HCEC 1CT (cell line): ENCODE results near the gene SLC6A11.
A peak's percentile ranks its signal among the peaks of the same experiment; 100 is the strongest.

Experiments
- DNase-seq: peaks from one replicate; pipeline ENCODE4 v3.0.0-alpha.2; 2017

SLC6A11 gene

GRCh38 chr3:10816019-10816862, at the start of gene SLC6A11:
Gene SLC6A11 (plus strand): TSS chr3:10816228. CDS start chr3:10816266, 38 bp downstream.
- DNase-seq, result no peak

- no peak for DNase-seq
Observed at GRCh38 chr3:10768708-10769394, 47.2 kb upstream of the SLC6A11 start.

GRCh38 chr3:10770547-10770946, 45.5 kb upstream of the SLC6A11 start:
- no peak for DNase-seq

- no peak for DNase-seq
Observed at GRCh38 chr3:10770981-10771380, 45.0 kb upstream of the SLC6A11 start.

GRCh38 chr3:10771486-10772270, 44.4 kb upstream of the SLC6A11 start:
- DNase-seq, result no peak

- no peak for DNase-seq
Observed at GRCh38 chr3:10772271-10773161, 43.5 kb upstream of the SLC6A11 start.

- DNase-seq, result no peak
Observed at GRCh38 chr3:10774129-10774670, 41.8 kb upstream of the SLC6A11 start.

- DNase-seq, result no peak
Observed at GRCh38 chr3:10774825-10775224, 41.2 kb upstream of the SLC6A11 start.

GRCh38 chr3:10775259-10775658, 40.8 kb upstream of the SLC6A11 start:
- no peak for DNase-seq

- DNase-seq, result no peak
Observed at GRCh38 chr3:10775828-10776227, 40.2 kb upstream of the SLC6A11 start.

- DNase-seq, result no peak
Observed at GRCh38 chr3:10777627-10778026, 38.4 kb upstream of the SLC6A11 start.

- no peak for DNase-seq
Observed at GRCh38 chr3:10778492-10779292, 37.3 kb upstream of the SLC6A11 start.

- no peak for DNase-seq
Observed at GRCh38 chr3:10779293-10779805, 36.7 kb upstream of the SLC6A11 start.

GRCh38 chr3:10780243-10780642, 35.8 kb upstream of the SLC6A11 start:
- no peak for DNase-seq

GRCh38 chr3:10780922-10781321, 35.1 kb upstream of the SLC6A11 start:
- DNase-seq, result no peak

- no peak for DNase-seq
Observed at GRCh38 chr3:10781981-10782380, 34.0 kb upstream of the SLC6A11 start.

- DNase-seq, result peak; percentile 25
Observed at GRCh38 chr3:10783360-10784351, 32.4 kb upstream of the SLC6A11 start.

GRCh38 chr3:10786640-10787039, 29.4 kb upstream of the SLC6A11 start:
- no peak for DNase-seq

GRCh38 chr3:10788451-10788850, 27.6 kb upstream of the SLC6A11 start:
- DNase-seq, result no peak

GRCh38 chr3:10790713-10791112, 25.3 kb upstream of the SLC6A11 start:
- no peak for DNase-seq
